Upper lobe of left lung (tissue), 6 donors: Measurements from ENCODE around the gene NAGPA. TPM values are rescaled to one million over a fixed set of nuclear protein-coding genes. Genes with fewer than 3 reads are reported as not detected.

ENCODE experiments used
- ATAC-seq, 2 donors: fragments of 200-7000 bp; cut with Tn5 transposase; one replicate each; pipeline ENCODE4 v1.9.1; 2022; ENCODE audit warnings: mild to moderate bottlenecking in 2 of 2, moderate library complexity in 2 of 2; ENCODE audit not compliant: low FRiP score in 2 of 2
- DNase-seq, 2 donors: peaks; one replicate each; pipeline ENCODE4 v3.0.0-alpha.2; 2019 to 2020
- H3K27ac ChIP-seq, 4 donors: fragments of 200-600 bp; sonication (generic); one replicate each; pipeline ENCODE4 v1.5.1; 2016 to 2019
- H3K27me3 ChIP-seq, 4 donors: fragments of 200-600 bp; sonication (generic); one replicate each; pipeline ENCODE4 v1.5.1; 2017 to 2019
- H3K36me3 ChIP-seq, 4 donors: fragments of 200-600 bp; sonication (generic); one replicate each; pipeline ENCODE4 v1.5.1; 2016 to 2019
- H3K4me1 ChIP-seq, 4 donors: fragments of 200-600 bp; sonication (generic); one replicate each; pipeline ENCODE4 v1.5.1; 2018 to 2019
- H3K4me3 ChIP-seq, 4 donors: fragments of 200-600 bp; sonication (generic); one replicate each; pipeline ENCODE4 v1.5.1; 2017 to 2019; ENCODE audit warnings: mild to moderate bottlenecking in 2 of 4, moderate library complexity in 1 of 4
- H3K9me3 ChIP-seq, 4 donors: fragments of 200-600 bp; sonication (generic); one replicate each; pipeline ENCODE4 v1.5.1; 2018 to 2019
- EP300 ChIP-seq, 4 donors: sonication (generic); formaldehyde crosslinking; IDR thresholded peaks; one replicate each; pipeline ENCODE4 v1.5.1; 2017; ENCODE audit warnings: antibody characterized with exemption in 4 of 4, control low read depth in 2 of 4
- POLR2A ChIP-seq, 4 donors: fragments of 450-650 bp; IDR thresholded peaks; one replicate each; pipeline ENCODE4 v1.5.1; 2016 to 2017; ENCODE audit warnings: antibody characterized with exemption in 4 of 4, mild to moderate bottlenecking in 2 of 4
- POLR2AphosphoS5 ChIP-seq, 2 donors: sonication (generic); formaldehyde crosslinking; IDR thresholded peaks; one replicate each; pipeline ENCODE4 v1.5.1; 2017; ENCODE audit warnings: antibody characterized with exemption in 2 of 2
- WGBS, 2 donors: methylation state at CpG; one replicate each; pipeline ENCODE4 v1.1.5; 2017 to 2018; 5-methylcytosine and 5-hydroxymethylcytosine counted together
- total RNA-seq, 6 donors: library from RNA; depleted of rRNA in 4 of 6; stranded (reverse); fragments of >200 nt in 4 of 6; gene quantifications; one replicate each; pipeline versions ENCODE4 v1.1.0 to v1.2.1, GENCODE V29; 2016 to 2021
- TF ChIP-seq, protein P1 (sequence below), 6 experiments: fragments of 450-650 bp in 4 of 6; fragments of 200-600 bp in 2 of 6; sonication (generic) in 2 of 6; IDR thresholded peaks; one replicate each; pipeline ENCODE4 v1.5.1; 2016 to 2019; ENCODE audit warnings: antibody characterized with exemption in 6 of 6
- donor health status: DM: no; HTN: no; CAD: no; lungs with moderate emphysema.
- donor health status: DM: no; HTN: yes; CAD: no; lungs with severe emphysema.

The NAGPA gene
- total RNA-seq, 6 donors from 2014 or later: 18.1 to 82.8 (median 25.8) TPM

DNA sequence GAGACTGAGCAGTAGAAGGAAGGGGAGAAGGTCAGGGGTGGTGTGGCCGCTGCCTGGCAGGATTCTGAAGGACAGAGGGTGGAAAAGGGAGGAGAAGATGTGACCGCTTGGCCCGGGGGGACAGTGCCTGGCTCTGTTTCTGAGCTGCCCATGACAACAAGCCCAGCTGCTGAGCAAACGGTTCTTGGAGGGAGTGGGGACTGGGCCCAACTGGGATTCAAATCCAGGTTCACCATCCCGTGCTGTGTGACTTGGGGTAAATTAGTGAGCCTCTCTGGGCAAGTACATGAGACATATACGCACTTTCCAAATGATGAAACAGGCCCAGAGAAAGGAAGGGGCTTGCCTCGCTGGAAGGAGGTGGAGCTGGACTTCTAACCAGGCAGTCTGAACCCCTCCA lies 52.3 kb downstream of the NAGPA start:
- Histone ChIP-seq H3K9me3 (peaks cover 0 to 4% (median 0%) of the 10 kb centered on the region in 4 donors), H3K4me3 (no peak overlapping the region), H3K27ac (no peak overlapping the region), H3K27me3 (no peaks in the 10 kb centered on the region), H3K4me1 (no peaks in the 10 kb centered on the region), H3K36me3 (no peaks in the 10 kb centered on the region)
- ATAC-seq (no peak), DNase-seq (no peak)
- TF ChIP-seq POLR2A (IDR thresholded peaks at IDR 0.05) (no peak), EP300 (IDR thresholded peaks at IDR 0.05) (no peak), POLR2AphosphoS5 (IDR thresholded peaks at IDR 0.05) (no peak)
- TF ChIP-seq, protein P1, sequence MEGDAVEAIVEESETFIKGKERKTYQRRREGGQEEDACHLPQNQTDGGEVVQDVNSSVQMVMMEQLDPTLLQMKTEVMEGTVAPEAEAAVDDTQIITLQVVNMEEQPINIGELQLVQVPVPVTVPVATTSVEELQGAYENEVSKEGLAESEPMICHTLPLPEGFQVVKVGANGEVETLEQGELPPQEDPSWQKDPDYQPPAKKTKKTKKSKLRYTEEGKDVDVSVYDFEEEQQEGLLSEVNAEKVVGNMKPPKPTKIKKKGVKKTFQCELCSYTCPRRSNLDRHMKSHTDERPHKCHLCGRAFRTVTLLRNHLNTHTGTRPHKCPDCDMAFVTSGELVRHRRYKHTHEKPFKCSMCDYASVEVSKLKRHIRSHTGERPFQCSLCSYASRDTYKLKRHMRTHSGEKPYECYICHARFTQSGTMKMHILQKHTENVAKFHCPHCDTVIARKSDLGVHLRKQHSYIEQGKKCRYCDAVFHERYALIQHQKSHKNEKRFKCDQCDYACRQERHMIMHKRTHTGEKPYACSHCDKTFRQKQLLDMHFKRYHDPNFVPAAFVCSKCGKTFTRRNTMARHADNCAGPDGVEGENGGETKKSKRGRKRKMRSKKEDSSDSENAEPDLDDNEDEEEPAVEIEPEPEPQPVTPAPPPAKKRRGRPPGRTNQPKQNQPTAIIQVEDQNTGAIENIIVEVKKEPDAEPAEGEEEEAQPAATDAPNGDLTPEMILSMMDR (IDR thresholded peaks at IDR 0.05): no peak
- 75 to 84% methylated on average over 6 to 7 of the region's 7 CpGs for WGBS, 2 donors

DNA sequence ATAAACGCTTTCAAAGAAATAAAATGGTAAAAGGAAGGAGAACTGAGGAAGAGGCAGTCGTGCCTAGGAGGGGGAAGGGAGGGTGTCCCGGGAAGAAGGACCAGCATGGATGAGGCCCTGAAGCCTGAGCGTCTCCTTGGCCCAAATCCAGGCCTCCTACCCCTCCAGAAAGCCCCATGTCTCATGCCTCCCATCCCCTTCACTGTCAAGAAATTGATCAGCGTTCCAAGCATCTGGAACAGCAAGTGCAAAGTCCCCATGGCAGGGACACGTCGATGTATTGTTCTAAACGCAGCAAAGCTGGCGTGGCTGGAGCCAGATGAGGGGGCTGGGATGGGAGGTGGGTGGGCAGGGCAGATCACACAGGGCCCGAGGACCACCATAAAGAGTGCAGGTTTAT lies 53.0 kb downstream of the NAGPA start:
- no peak for DNase-seq
- peaks cover 0 to 4% (median 0%) of the 10 kb centered on the region in 4 donors for H3K9me3 ChIP-seq
- no peaks in the 10 kb centered on the region for H3K4me1 ChIP-seq
- no peaks in the 10 kb centered on the region for H3K27me3 ChIP-seq
- no peak for TF ChIP-seq EP300 (IDR thresholded peaks at IDR 0.05)
- TF ChIP-seq, protein P1 (IDR thresholded peaks at IDR 0.05): no peak
- no peak for TF ChIP-seq POLR2A (IDR thresholded peaks at IDR 0.05)
- no peak for TF ChIP-seq POLR2AphosphoS5 (IDR thresholded peaks at IDR 0.05)
- H3K4me3 ChIP-seq: no peak overlapping the region
- 69 to 73% methylated on average over 10 of the region's 10 CpGs for WGBS, 2 donors
- no peaks in the 10 kb centered on the region for H3K36me3 ChIP-seq
- no peak overlapping the region for H3K27ac ChIP-seq
- ATAC-seq: no peak

DNA sequence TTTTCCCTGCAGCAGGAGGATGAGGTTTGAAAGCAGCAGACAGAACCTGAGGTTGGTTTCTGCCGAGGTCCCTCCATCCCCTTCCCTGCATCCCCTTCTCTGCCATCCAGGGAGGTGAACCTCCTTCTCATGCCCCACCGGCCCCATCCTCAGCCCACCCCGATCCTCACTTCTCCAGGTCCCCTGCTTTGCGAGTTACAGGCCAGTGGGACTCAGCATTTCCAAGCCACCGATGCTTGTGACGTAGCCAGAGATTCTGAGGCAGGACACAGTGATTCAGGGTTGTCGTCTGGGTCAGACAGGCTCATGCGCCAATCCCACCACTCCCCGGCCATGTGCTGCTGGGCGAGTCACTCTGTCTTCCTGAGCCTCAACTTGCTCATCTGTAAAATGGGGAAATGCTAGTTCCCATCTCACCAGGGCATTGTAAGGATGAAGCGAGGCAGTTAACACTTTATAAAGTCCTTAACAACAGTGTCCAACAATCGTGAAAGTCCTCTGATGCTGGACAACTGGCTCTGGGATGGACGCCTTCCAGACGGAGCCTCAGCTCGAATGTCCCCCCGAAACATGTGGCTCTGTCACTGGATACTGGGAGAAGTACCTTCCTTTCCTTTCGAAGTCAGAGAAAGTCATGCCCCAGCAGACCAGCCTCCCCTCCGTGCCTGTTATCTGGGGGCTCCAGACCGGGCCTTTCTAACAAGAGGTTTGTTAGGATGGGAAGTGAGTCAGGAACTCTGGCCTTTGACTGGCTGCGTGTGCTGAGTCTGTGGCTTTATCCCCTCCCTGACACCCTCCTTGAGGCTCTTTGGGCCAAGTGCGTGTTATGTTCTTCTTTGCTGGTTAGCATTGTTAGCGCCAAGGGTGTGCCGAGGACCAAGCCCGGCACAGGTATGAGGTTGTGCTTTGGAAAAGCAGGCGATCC lies 53.7 kb downstream of the NAGPA start:
- Histone ChIP-seq H3K27me3 (no peaks in the 10 kb centered on the region), H3K4me3 (no peak overlapping the region), H3K27ac (no peak overlapping the region), H3K4me1 (no peaks in the 10 kb centered on the region), H3K9me3 (peaks cover 0 to 4% (median 0%) of the 10 kb centered on the region in 4 donors), H3K36me3 (no peaks in the 10 kb centered on the region)
- no peak for TF ChIP-seq POLR2A (IDR thresholded peaks at IDR 0.05)
- TF ChIP-seq EP300 (IDR thresholded peaks at IDR 0.05): no peak
- TF ChIP-seq POLR2AphosphoS5 (IDR thresholded peaks at IDR 0.05): no peak
- TF ChIP-seq, protein P1 (IDR thresholded peaks at IDR 0.05): no peak
- WGBS, 2 donors: 70 to 82% methylated on average over 24 to 25 of the region's 25 CpGs
- no peak for DNase-seq
- no peak for ATAC-seq

DNA sequence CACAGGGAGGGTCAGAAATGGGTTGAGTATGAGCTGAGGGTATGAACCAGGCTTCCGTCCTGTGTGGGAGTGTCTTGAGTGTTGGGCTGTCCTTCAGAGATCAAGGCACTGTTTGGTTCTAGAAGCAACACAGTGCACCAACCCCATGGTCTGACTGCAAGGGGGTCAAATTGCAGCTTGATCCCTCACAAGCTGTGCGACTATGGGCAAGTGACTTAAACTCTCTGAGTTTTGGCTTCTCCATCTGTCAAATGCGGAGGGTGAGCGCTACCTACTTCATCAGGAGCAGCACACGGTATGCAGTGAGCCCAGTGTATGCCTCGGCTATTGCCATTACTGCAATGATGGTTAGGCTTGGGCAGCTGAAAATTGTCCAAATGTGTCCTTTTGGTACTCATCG lies 54.6 kb downstream of the NAGPA start:
- no peak for ATAC-seq

More for the DNA sequence above, 54.6 kb downstream of the NAGPA start:
- Histone ChIP-seq H3K36me3 (no peaks in the 10 kb centered on the region), H3K4me3 (no peak overlapping the region), H3K4me1 (no peaks in the 10 kb centered on the region), H3K27me3 (no peaks in the 10 kb centered on the region), H3K9me3 (peaks cover 0 to 1% (median 0%) of the 10 kb centered on the region in 4 donors), H3K27ac (no peak overlapping the region)
- no peak for DNase-seq
- 81 to 94% methylated on average over 2 to 7 of the region's 7 CpGs for WGBS, 2 donors
- TF ChIP-seq EP300 (IDR thresholded peaks at IDR 0.05) (no peak), POLR2AphosphoS5 (IDR thresholded peaks at IDR 0.05) (no peak), POLR2A (IDR thresholded peaks at IDR 0.05) (no peak)
- TF ChIP-seq, protein P1 (IDR thresholded peaks at IDR 0.05): no peak
